Measurements from ENCODE around the gene CYP46A1. TPM values are rescaled to one million over a fixed set of nuclear protein-coding genes. Genes with fewer than 3 reads are reported as not detected.

The CYP46A1 gene
- total RNA-seq, 1 experiment from 2014 or later = not detected

GRCh38 chr14:99737451-99737951 is 53.4 kb downstream of the CYP46A1 start:
- DNase-seq = no peak
- Histone ChIP-seq H3K27me3 (no peaks in the 10 kb centered on the region), H3K9me3 (no peaks in the 10 kb centered on the region), H3K36me3 (no peaks in the 10 kb centered on the region), H3K4me3 (no peak overlapping the region)

GRCh38 chr14:99737956-99738667 is 54.0 kb downstream of the CYP46A1 start:
- no peak for DNase-seq
- H3K4me3 ChIP-seq = no peak overlapping the region
- H3K9me3 ChIP-seq = no peaks in the 10 kb centered on the region
- no peaks in the 10 kb centered on the region for H3K36me3 ChIP-seq
- H3K27me3 ChIP-seq = no peaks in the 10 kb centered on the region

GRCh38 chr14:99740411-99740810 is 56.3 kb downstream of the CYP46A1 start:
- Histone ChIP-seq H3K9me3 (no peaks in the 10 kb centered on the region), H3K27me3 (no peaks in the 10 kb centered on the region), H3K36me3 (no peaks in the 10 kb centered on the region), H3K4me3 (no peak overlapping the region)
- DNase-seq = no peak

GRCh38 chr14:99741227-99741976 is 57.3 kb downstream of the CYP46A1 start:
- no peaks in the 10 kb centered on the region for H3K36me3 ChIP-seq
- H3K4me3 ChIP-seq = no peak overlapping the region

GRCh38 chr14:99742074-99742473 is 58.0 kb downstream of the CYP46A1 start:
- Histone ChIP-seq H3K4me3 (no peak overlapping the region), H3K27me3 (no peaks in the 10 kb centered on the region), H3K9me3 (no peaks in the 10 kb centered on the region), H3K36me3 (no peaks in the 10 kb centered on the region)
- no peak for DNase-seq

More at GRCh38 chr14:99741227-99741976, 57.3 kb downstream of the CYP46A1 start:
- no peaks in the 10 kb centered on the region for H3K27me3 ChIP-seq
- DNase-seq = no peak
- no peaks in the 10 kb centered on the region for H3K9me3 ChIP-seq

GRCh38 chr14:99742509-99743487 is 58.7 kb downstream of the CYP46A1 start:
- Histone ChIP-seq H3K9me3 (no peaks in the 10 kb centered on the region), H3K4me3 (no peak overlapping the region), H3K27me3 (no peaks in the 10 kb centered on the region), H3K36me3 (no peaks in the 10 kb centered on the region)
- DNase-seq = no peak

GRCh38 chr14:99744199-99744872 is 60.2 kb downstream of the CYP46A1 start:
- no peaks in the 10 kb centered on the region for H3K9me3 ChIP-seq
- H3K4me3 ChIP-seq = no peak overlapping the region
- no peak for DNase-seq

GRCh38 chr14:99744873-99745224 is 60.8 kb downstream of the CYP46A1 start:
- no peak overlapping the region for H3K4me3 ChIP-seq
- no peaks in the 10 kb centered on the region for H3K27me3 ChIP-seq
- no peaks in the 10 kb centered on the region for H3K9me3 ChIP-seq
- no peaks in the 10 kb centered on the region for H3K36me3 ChIP-seq
- no peak for DNase-seq

More at GRCh38 chr14:99744199-99744872, 60.2 kb downstream of the CYP46A1 start:
- H3K27me3 ChIP-seq = no peaks in the 10 kb centered on the region
- H3K36me3 ChIP-seq = no peaks in the 10 kb centered on the region

GRCh38 chr14:99745307-99745951 is 61.3 kb downstream of the CYP46A1 start:
- Histone ChIP-seq H3K4me3 (no peak overlapping the region), H3K36me3 (no peaks in the 10 kb centered on the region), H3K9me3 (no peaks in the 10 kb centered on the region), H3K27me3 (no peaks in the 10 kb centered on the region)
- DNase-seq = no peak

- Histone ChIP-seq H3K4me3 (no peak overlapping the region), H3K27me3 (no peaks in the 10 kb centered on the region), H3K9me3 (no peaks in the 10 kb centered on the region), H3K36me3 (no peaks in the 10 kb centered on the region)
- DNase-seq = no peak
These were observed 63.1 kb downstream of the CYP46A1 start for GRCh38 chr14:99747167-99747566.

- DNase-seq = no peak
- H3K27me3 ChIP-seq = no peaks in the 10 kb centered on the region
- H3K4me3 ChIP-seq = no peak overlapping the region
- no peaks in the 10 kb centered on the region for H3K9me3 ChIP-seq
- no peaks in the 10 kb centered on the region for H3K36me3 ChIP-seq
These were observed 63.7 kb downstream of the CYP46A1 start for GRCh38 chr14:99747582-99748330.

- H3K36me3 ChIP-seq = no peaks in the 10 kb centered on the region
- no peak for DNase-seq
- H3K9me3 ChIP-seq = no peaks in the 10 kb centered on the region
- H3K4me3 ChIP-seq = no peak overlapping the region
- no peaks in the 10 kb centered on the region for H3K27me3 ChIP-seq
These were observed 64.4 kb downstream of the CYP46A1 start for GRCh38 chr14:99748529-99748928.

- no peak overlapping the region for H3K4me3 ChIP-seq
- no peaks in the 10 kb centered on the region for H3K27me3 ChIP-seq
- no peaks in the 10 kb centered on the region for H3K36me3 ChIP-seq
- H3K9me3 ChIP-seq = no peaks in the 10 kb centered on the region
- no peak for DNase-seq
These were observed 65.0 kb downstream of the CYP46A1 start for GRCh38 chr14:99749142-99749541.

- no peak overlapping the region for H3K4me3 ChIP-seq
- no peaks in the 10 kb centered on the region for H3K27me3 ChIP-seq
- DNase-seq = no peak
- H3K36me3 ChIP-seq = no peaks in the 10 kb centered on the region
- no peaks in the 10 kb centered on the region for H3K9me3 ChIP-seq
These were observed 65.9 kb downstream of the CYP46A1 start for GRCh38 chr14:99749763-99750715.
